K562 (cell line): Measurements from ENCODE around the gene SDR39U1. TPM values are rescaled to one million over a fixed set of nuclear protein-coding genes. Genes with fewer than 3 reads are reported as not detected.

Source experiments
- FOXJ3 ChIP-seq: sonication (generic); formaldehyde crosslinking; IDR thresholded peaks from 2 replicates; pipeline ENCODE4 v1.4.0; 2020; ENCODE audit warnings: mild to moderate bottlenecking, missing genetic modification reagents
- HNRNPH1 ChIP-seq: fragments of 200-400 bp; formaldehyde crosslinking; optimal IDR thresholded peaks from 2 replicates; pipeline ENCODE3; 2017; ENCODE audit warnings: low read depth, mild to moderate bottlenecking, low read length, moderate library complexity
- NCOA4 ChIP-seq: fragments of 450-650 bp; IDR thresholded peaks from 2 replicates; pipeline ENCODE4 v1.6.1; 2018; ENCODE audit warnings: mild to moderate bottlenecking; ENCODE audit not compliant: partially characterized antibody
- NFIC ChIP-seq: fragments of 450-650 bp; IDR thresholded peaks from 2 replicates; pipeline ENCODE4 v1.6.1; 2017; ENCODE audit warnings: mild to moderate bottlenecking, inconsistent platforms
- PHB2 ChIP-seq: fragments of 450-650 bp; IDR thresholded peaks from 2 replicates; pipeline ENCODE4 v1.6.1; 2017; ENCODE audit warnings: low read depth
- SNIP1 ChIP-seq: fragments of 450-650 bp; IDR thresholded peaks from 2 replicates; pipeline ENCODE4 v1.7.1; 2017; ENCODE audit warnings: low read depth, mild to moderate bottlenecking
- SREBF1 ChIP-seq: fragments of 150-350 bp; IDR thresholded peaks from 2 replicates; pipeline ENCODE4 v1.6.1; 2014; ENCODE audit warnings: antibody characterized with exemption, low read depth, low read length, borderline replicate concordance
- polyA plus RNA-seq, 8 experiments: library from polyadenylated mRNA; depleted of rRNA in 4 of 8; stranded (reverse) in 5 of 8; unstranded in 3 of 8; fragments of >200 nt; fragmentation: Nextera tagmentation in 2 of 8; fragmentation: Illumina TruSeq in 1 of 8; extraction: Ambion mirVana in 2 of 8; extraction: Trizol in 1 of 8; gene quantifications; 2 replicates each; pipeline versions ENCODE4 v1.2.1 to v1.2.3, GENCODE V29; 2011 to 2014; ENCODE audit warnings: inconsistent platforms in 1 of 8, missing spikeins in 1 of 8
- total RNA-seq, 7 experiments: library from RNA; depleted of rRNA in 6 of 7; stranded (reverse); fragments of >200 nt in 6 of 7; fragmentation: Illumina TruSeq in 2 of 7; extraction: Trizol in 2 of 7; gene quantifications; 2 replicates each; pipeline versions ENCODE4 v1.2.1 to v1.2.3, GENCODE V29; 2011 to 2021; ENCODE audit warnings: low replicate concordance in 1 of 7
- TF ChIP-seq, protein P1 (sequence below): fragments of 450-650 bp; IDR thresholded peaks from 2 replicates; pipeline ENCODE4 v1.6.1; 2016; ENCODE audit warnings: mild to moderate bottlenecking, moderate library complexity
- TF ChIP-seq, protein P2 (sequence below): sonication (generic); formaldehyde crosslinking; IDR thresholded peaks from 2 replicates; pipeline ENCODE4 v1.8.0; 2022; ENCODE audit warnings: mild to moderate bottlenecking, missing genetic modification reagents
- TF ChIP-seq, protein P3 (sequence below): sonication (generic); formaldehyde crosslinking; IDR thresholded peaks from 2 replicates; pipeline ENCODE4 v1.8.0; 2023; ENCODE audit warnings: missing genetic modification reagents, mild to moderate bottlenecking, borderline replicate concordance

SDR39U1 gene
- total and polyA plus RNA-seq, 9 of the 15 experiments (the other 6 are each of a cell fraction or from before 2014, with no cell fraction given): 10.4 to 56.1 (median 19.8) TPM

DNA sequence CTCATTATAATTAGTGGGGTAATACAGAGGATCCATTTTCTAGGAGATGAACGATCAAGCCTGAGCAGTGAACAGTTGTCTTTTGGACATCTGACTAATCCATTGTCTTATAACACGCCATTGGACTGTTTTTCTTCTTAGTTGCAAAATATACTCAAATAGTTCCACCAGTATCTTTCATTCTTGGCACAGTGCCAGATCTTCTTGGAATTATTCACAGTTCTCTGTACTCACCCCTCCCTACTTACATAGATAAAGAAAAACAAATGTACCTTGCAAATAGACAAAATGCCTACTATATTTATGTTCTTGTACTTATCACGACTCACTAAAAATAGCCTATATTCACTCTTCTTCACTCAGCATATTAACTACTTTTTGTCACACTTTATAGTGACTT, 16.9 kb downstream of the SDR39U1 start (continued):
- TF ChIP-seq, protein P1, sequence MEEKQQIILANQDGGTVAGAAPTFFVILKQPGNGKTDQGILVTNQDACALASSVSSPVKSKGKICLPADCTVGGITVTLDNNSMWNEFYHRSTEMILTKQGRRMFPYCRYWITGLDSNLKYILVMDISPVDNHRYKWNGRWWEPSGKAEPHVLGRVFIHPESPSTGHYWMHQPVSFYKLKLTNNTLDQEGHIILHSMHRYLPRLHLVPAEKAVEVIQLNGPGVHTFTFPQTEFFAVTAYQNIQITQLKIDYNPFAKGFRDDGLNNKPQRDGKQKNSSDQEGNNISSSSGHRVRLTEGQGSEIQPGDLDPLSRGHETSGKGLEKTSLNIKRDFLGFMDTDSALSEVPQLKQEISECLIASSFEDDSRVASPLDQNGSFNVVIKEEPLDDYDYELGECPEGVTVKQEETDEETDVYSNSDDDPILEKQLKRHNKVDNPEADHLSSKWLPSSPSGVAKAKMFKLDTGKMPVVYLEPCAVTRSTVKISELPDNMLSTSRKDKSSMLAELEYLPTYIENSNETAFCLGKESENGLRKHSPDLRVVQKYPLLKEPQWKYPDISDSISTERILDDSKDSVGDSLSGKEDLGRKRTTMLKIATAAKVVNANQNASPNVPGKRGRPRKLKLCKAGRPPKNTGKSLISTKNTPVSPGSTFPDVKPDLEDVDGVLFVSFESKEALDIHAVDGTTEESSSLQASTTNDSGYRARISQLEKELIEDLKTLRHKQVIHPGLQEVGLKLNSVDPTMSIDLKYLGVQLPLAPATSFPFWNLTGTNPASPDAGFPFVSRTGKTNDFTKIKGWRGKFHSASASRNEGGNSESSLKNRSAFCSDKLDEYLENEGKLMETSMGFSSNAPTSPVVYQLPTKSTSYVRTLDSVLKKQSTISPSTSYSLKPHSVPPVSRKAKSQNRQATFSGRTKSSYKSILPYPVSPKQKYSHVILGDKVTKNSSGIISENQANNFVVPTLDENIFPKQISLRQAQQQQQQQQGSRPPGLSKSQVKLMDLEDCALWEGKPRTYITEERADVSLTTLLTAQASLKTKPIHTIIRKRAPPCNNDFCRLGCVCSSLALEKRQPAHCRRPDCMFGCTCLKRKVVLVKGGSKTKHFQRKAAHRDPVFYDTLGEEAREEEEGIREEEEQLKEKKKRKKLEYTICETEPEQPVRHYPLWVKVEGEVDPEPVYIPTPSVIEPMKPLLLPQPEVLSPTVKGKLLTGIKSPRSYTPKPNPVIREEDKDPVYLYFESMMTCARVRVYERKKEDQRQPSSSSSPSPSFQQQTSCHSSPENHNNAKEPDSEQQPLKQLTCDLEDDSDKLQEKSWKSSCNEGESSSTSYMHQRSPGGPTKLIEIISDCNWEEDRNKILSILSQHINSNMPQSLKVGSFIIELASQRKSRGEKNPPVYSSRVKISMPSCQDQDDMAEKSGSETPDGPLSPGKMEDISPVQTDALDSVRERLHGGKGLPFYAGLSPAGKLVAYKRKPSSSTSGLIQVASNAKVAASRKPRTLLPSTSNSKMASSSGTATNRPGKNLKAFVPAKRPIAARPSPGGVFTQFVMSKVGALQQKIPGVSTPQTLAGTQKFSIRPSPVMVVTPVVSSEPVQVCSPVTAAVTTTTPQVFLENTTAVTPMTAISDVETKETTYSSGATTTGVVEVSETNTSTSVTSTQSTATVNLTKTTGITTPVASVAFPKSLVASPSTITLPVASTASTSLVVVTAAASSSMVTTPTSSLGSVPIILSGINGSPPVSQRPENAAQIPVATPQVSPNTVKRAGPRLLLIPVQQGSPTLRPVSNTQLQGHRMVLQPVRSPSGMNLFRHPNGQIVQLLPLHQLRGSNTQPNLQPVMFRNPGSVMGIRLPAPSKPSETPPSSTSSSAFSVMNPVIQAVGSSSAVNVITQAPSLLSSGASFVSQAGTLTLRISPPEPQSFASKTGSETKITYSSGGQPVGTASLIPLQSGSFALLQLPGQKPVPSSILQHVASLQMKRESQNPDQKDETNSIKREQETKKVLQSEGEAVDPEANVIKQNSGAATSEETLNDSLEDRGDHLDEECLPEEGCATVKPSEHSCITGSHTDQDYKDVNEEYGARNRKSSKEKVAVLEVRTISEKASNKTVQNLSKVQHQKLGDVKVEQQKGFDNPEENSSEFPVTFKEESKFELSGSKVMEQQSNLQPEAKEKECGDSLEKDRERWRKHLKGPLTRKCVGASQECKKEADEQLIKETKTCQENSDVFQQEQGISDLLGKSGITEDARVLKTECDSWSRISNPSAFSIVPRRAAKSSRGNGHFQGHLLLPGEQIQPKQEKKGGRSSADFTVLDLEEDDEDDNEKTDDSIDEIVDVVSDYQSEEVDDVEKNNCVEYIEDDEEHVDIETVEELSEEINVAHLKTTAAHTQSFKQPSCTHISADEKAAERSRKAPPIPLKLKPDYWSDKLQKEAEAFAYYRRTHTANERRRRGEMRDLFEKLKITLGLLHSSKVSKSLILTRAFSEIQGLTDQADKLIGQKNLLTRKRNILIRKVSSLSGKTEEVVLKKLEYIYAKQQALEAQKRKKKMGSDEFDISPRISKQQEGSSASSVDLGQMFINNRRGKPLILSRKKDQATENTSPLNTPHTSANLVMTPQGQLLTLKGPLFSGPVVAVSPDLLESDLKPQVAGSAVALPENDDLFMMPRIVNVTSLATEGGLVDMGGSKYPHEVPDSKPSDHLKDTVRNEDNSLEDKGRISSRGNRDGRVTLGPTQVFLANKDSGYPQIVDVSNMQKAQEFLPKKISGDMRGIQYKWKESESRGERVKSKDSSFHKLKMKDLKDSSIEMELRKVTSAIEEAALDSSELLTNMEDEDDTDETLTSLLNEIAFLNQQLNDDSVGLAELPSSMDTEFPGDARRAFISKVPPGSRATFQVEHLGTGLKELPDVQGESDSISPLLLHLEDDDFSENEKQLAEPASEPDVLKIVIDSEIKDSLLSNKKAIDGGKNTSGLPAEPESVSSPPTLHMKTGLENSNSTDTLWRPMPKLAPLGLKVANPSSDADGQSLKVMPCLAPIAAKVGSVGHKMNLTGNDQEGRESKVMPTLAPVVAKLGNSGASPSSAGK: no peak
- no peak for TF ChIP-seq PHB2
- no peak for TF ChIP-seq SNIP1
- peak; percentile 100 for TF ChIP-seq NFIC
- TF ChIP-seq NCOA4: no peak
- TF ChIP-seq, protein P2, sequence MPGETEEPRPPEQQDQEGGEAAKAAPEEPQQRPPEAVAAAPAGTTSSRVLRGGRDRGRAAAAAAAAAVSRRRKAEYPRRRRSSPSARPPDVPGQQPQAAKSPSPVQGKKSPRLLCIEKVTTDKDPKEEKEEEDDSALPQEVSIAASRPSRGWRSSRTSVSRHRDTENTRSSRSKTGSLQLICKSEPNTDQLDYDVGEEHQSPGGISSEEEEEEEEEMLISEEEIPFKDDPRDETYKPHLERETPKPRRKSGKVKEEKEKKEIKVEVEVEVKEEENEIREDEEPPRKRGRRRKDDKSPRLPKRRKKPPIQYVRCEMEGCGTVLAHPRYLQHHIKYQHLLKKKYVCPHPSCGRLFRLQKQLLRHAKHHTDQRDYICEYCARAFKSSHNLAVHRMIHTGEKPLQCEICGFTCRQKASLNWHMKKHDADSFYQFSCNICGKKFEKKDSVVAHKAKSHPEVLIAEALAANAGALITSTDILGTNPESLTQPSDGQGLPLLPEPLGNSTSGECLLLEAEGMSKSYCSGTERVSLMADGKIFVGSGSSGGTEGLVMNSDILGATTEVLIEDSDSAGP: no peak
- no peak for TF ChIP-seq SREBF1
- TF ChIP-seq, protein P3, sequence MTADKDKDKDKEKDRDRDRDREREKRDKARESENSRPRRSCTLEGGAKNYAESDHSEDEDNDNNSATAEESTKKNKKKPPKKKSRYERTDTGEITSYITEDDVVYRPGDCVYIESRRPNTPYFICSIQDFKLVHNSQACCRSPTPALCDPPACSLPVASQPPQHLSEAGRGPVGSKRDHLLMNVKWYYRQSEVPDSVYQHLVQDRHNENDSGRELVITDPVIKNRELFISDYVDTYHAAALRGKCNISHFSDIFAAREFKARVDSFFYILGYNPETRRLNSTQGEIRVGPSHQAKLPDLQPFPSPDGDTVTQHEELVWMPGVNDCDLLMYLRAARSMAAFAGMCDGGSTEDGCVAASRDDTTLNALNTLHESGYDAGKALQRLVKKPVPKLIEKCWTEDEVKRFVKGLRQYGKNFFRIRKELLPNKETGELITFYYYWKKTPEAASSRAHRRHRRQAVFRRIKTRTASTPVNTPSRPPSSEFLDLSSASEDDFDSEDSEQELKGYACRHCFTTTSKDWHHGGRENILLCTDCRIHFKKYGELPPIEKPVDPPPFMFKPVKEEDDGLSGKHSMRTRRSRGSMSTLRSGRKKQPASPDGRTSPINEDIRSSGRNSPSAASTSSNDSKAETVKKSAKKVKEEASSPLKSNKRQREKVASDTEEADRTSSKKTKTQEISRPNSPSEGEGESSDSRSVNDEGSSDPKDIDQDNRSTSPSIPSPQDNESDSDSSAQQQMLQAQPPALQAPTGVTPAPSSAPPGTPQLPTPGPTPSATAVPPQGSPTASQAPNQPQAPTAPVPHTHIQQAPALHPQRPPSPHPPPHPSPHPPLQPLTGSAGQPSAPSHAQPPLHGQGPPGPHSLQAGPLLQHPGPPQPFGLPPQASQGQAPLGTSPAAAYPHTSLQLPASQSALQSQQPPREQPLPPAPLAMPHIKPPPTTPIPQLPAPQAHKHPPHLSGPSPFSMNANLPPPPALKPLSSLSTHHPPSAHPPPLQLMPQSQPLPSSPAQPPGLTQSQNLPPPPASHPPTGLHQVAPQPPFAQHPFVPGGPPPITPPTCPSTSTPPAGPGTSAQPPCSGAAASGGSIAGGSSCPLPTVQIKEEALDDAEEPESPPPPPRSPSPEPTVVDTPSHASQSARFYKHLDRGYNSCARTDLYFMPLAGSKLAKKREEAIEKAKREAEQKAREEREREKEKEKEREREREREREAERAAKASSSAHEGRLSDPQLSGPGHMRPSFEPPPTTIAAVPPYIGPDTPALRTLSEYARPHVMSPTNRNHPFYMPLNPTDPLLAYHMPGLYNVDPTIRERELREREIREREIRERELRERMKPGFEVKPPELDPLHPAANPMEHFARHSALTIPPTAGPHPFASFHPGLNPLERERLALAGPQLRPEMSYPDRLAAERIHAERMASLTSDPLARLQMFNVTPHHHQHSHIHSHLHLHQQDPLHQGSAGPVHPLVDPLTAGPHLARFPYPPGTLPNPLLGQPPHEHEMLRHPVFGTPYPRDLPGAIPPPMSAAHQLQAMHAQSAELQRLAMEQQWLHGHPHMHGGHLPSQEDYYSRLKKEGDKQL (CRISPR knock-in tag): no peak
- no peak for TF ChIP-seq HNRNPH1
- TF ChIP-seq FOXJ3 (CRISPR knock-in tag): no peak
